ENCODE measurements around the gene KDM1B.

Gene KDM1B

GRCh38 chr6:18235524-18235923 is 80.3 kb downstream of the KDM1B start:
- DNase-seq: no peak

GRCh38 chr6:18237167-18237566 is 81.9 kb downstream of the KDM1B start:
- no peak for DNase-seq

GRCh38 chr6:18240230-18240629 is 85.0 kb downstream of the KDM1B start:
- DNase-seq: no peak

GRCh38 chr6:18241208-18242038 is 86.2 kb downstream of the KDM1B start:
- DNase-seq: peak in 1 of 5 experiments; percentile 30

GRCh38 chr6:18242062-18242851 is 87.0 kb downstream of the KDM1B start:
- no peak for DNase-seq

- peak in 1 of 5 experiments; percentile 29 for DNase-seq
These were observed 88.2 kb downstream of the KDM1B start for GRCh38 chr6:18243302-18243893.

- no peak for DNase-seq
These were observed 89.0 kb downstream of the KDM1B start for GRCh38 chr6:18244251-18244650.

GRCh38 chr6:18245079-18245478 is 89.9 kb downstream of the KDM1B start:
- DNase-seq: no peak

- peak in 2 of 5 experiments; percentile 29 to 69 for DNase-seq
These were observed 90.4 kb downstream of the KDM1B start for GRCh38 chr6:18245642-18246041.

- DNase-seq: no peak
These were observed 91.0 kb downstream of the KDM1B start for GRCh38 chr6:18246205-18246604.

- no peak for DNase-seq
These were observed 91.8 kb downstream of the KDM1B start for GRCh38 chr6:18247002-18247401.

- DNase-seq: no peak
These were observed 93.5 kb downstream of the KDM1B start for GRCh38 chr6:18248698-18249097.

- no peak for DNase-seq
These were observed 94.0 kb downstream of the KDM1B start for GRCh38 chr6:18249271-18249670.

- DNase-seq: no peak
These were observed 98.4 kb downstream of the KDM1B start for GRCh38 chr6:18253635-18254034.

GRCh38 chr6:18254793-18255192 is 99.6 kb downstream of the KDM1B start:
- no peak for DNase-seq

GRCh38 chr6:18259675-18260447 is 104.6 kb downstream of the KDM1B start:
- no peak for DNase-seq

- peak in 1 of 5 experiments; percentile 78 for DNase-seq
These were observed 105.4 kb downstream of the KDM1B start for GRCh38 chr6:18260448-18261106.

- DNase-seq: no peak
These were observed 106.7 kb downstream of the KDM1B start for GRCh38 chr6:18261877-18262276.

GRCh38 chr6:18262702-18263417 is 107.6 kb downstream of the KDM1B start:
- DNase-seq: peak in 3 of 5 experiments; percentile 14 to 89 (median 59)

- peak in 3 of 5 experiments; percentile 16 to 52 (median 27) for DNase-seq
These were observed 108.4 kb downstream of the KDM1B start for GRCh38 chr6:18263418-18264218.

All from T-helper 2 cell (primary cell).